ENCODE data around the gene ARHGEF17. TPM values are rescaled to one million over a fixed set of nuclear protein-coding genes. Genes with fewer than 3 reads are reported as not detected.

The ARHGEF17 gene
- total and polyA plus RNA-seq, 2 of the 8 experiments (the other 6 are each of a cell fraction or from before 2014, with no cell fraction given): 11.3 to 14.6 TPM

DNA sequence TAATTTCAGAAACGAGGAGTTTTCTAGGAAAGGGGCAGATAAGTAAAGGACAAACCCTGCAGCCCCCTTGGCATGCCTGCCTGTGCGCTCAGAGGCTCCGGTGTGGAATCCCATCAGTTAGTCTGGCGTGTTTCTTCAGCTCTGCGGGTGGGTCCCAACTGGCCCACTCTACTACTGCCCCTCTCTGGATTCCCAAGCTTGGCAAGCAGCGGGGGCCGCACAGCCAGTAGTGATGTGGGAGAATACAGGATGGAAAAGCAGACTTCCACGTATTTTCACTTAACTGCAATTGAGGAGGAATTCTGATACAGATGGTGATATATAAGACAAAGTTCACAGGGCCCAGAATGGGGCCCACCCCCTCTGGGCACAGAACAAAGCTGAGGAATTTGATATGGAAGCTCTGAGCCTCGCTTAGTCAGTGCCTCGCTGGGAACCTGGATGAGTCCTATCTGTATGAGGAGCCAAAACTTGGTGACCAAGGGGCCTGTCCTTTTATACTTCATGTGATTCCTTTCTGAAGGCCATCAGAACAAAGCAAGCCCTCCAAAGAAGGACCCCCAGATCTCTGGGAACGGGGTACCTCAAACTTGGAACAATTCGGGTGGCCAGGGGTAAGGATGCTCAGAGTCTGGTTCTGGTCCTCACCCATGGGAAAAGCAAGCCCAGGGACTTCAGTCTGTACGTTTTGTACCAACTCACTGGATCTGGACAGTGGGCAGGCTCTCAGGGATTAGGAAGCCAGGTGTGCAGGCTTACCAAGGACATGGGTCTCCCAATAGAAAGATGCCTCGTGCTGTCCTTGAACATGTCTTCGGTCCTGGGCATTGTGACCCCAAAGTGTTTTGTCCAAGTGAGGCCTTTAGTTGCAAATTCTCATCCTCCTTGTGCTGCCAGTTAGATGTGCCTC is 94.1 kb downstream of the ARHGEF17 start:
- Histone ChIP-seq H3K79me2 (ENCODE audit: control insufficient read depth in 1 of 2, insufficient read depth in 2 of 2, low read length in 2 of 2) (no peaks in the 10 kb centered on the region), H2BK120ac (replicated peaks; ENCODE audit: low read depth, low read length) (no peak overlapping the region), H2AFZ (ENCODE audit: low read length) (no peak overlapping the region), H4K8ac (ENCODE audit: extremely low read depth, insufficient read depth, low read length) (no peak overlapping the region), H3K4me2 (ENCODE audit: insufficient read depth in 1 of 2, low read depth in 2 of 2, low read length in 2 of 2) (no peak overlapping the region; a peak in 1 of 4 replicates), H2BK12ac (ENCODE audit: low read depth, low read length) (peak overlapping the region; percentile 68; the same call in 1 of the 2 replicates), H2AK5ac (ENCODE audit: low read depth, low read length) (no peak overlapping the region), H3K79me1 (ENCODE audit: low read depth, low read length) (no peaks in the 10 kb centered on the region), H4K5ac (ENCODE audit: insufficient read length, low read depth, low read length) (no peak overlapping the region), H3K9ac (replicated peaks in 1 of 4; ENCODE audit: extremely low read depth in 1 of 4, low read depth in 3 of 4, low read length in 3 of 4) (no peak overlapping the region), H3K23ac (ENCODE audit: insufficient read length) (no peak overlapping the region), H3K23me2 (ENCODE audit: low read depth, low read length) (no peaks in the 10 kb centered on the region), H2BK20ac (ENCODE audit: low read length) (no peak overlapping the region), H3K27ac (ENCODE audit: low read depth, low read length) (no peak overlapping the region), H3K56ac (replicated peaks; ENCODE audit: insufficient read length, low read depth, low read length) (no peak overlapping the region), H3K9me3 (ENCODE audit: insufficient read depth in 2 of 2, low read depth in 1 of 2, low read length in 1 of 2) (no peaks in the 10 kb centered on the region), H4K91ac (replicated peaks; ENCODE audit: insufficient read length, low read length) (no peak overlapping the region), H2BK5ac (ENCODE audit: low read depth, low read length) (no peak overlapping the region), H3K14ac (ENCODE audit: insufficient read length) (no peak overlapping the region), H3K4ac (replicated peaks; ENCODE audit: insufficient read length, low read depth, low read length) (no peak overlapping the region), H3K4me3 (ENCODE audit: extremely low read depth in 1 of 4, insufficient read depth in 2 of 4, low read depth in 3 of 4, low read length in 4 of 4) (no peak overlapping the region), H3K36me3 (ENCODE audit: control insufficient read depth in 2 of 4, insufficient read depth in 4 of 4, low read length in 3 of 4) (peaks cover 0 to 5% (median 0%) of the 10 kb centered on the region in 4 experiments; a peak in 2 of 8 replicates), H2BK15ac (ENCODE audit: low read length) (no peak overlapping the region), H3K27me3 (replicated peaks in 1 of 4; ENCODE audit: control insufficient read depth in 3 of 4, extremely low read depth in 1 of 4, insufficient read depth in 3 of 4, low read length in 3 of 4) (no peaks in the 10 kb centered on the region), H4K20me1 (replicated peaks in 1 of 2; ENCODE audit: control insufficient read depth in 1 of 2, insufficient read depth in 2 of 2, low read length in 2 of 2) (peaks cover 1 to 3% of the 10 kb centered on the region in 2 experiments), H3K18ac (ENCODE audit: extremely low read depth, low read length) (no peak overlapping the region), H3K4me1 (replicated peaks in 1 of 4; ENCODE audit: control insufficient read depth in 3 of 4, insufficient read depth in 4 of 4, low read length in 3 of 4) (peaks cover 0 to 3% (median 2%) of the 10 kb centered on the region in 4 experiments; a peak in 5 of 7 replicates)
- TF ChIP-seq, protein P1, sequence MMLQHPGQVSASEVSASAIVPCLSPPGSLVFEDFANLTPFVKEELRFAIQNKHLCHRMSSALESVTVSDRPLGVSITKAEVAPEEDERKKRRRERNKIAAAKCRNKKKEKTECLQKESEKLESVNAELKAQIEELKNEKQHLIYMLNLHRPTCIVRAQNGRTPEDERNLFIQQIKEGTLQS (IDR thresholded peaks at IDR 0.05; ENCODE audit: insufficient read depth, low read depth, low read length): no peak
- TF ChIP-seq ASH2L (IDR thresholded peaks at IDR 0.05; ENCODE audit: low read length): no peak
- TF ChIP-seq BACH1 (IDR thresholded peaks at IDR 0.05; ENCODE audit: low read length): no peak
- TF ChIP-seq, protein P2, sequence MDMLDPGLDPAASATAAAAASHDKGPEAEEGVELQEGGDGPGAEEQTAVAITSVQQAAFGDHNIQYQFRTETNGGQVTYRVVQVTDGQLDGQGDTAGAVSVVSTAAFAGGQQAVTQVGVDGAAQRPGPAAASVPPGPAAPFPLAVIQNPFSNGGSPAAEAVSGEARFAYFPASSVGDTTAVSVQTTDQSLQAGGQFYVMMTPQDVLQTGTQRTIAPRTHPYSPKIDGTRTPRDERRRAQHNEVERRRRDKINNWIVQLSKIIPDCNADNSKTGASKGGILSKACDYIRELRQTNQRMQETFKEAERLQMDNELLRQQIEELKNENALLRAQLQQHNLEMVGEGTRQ (IDR thresholded peaks at IDR 0.05; ENCODE audit: low read length): no peak
- TF ChIP-seq BRCA1 (IDR thresholded peaks at IDR 0.05; ENCODE audit: low read depth, low read length): no peak
- no peak for TF ChIP-seq CTBP2 (IDR thresholded peaks at IDR 0.05; ENCODE audit: borderline replicate concordance, insufficient read depth, insufficient read length, low read length)
- TF ChIP-seq, protein P3, sequence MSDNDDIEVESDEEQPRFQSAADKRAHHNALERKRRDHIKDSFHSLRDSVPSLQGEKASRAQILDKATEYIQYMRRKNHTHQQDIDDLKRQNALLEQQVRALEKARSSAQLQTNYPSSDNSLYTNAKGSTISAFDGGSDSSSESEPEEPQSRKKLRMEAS (IDR thresholded peaks at IDR 0.05): no peak
- no peak for TF ChIP-seq GABPA (IDR thresholded peaks at IDR 0.05; ENCODE audit: borderline replicate concordance, insufficient read depth, low read length)
- FAIRE-seq (no peak), DNase-seq (ENCODE audit: low read depth in 1 of 2, low spot score in 2 of 2) (no peak)
- 88% methylated on average over 15 of the region's 15 CpGs; no CpG with 5 or more reads in 1 of the 2 experiments for WGBS, 2 experiments (ENCODE audit: extremely low coverage in 1 of 2, insufficient coverage in 1 of 2, insufficient read length in 1 of 2, insufficient replicate concordance in 2 of 2, low coverage in 1 of 2, low lambda C conversion rate in 2 of 2, missing lambda C conversion rate in 1 of 2)
- ChIA-PET POLR2A (ENCODE audit: partially characterized antibody) (interaction anchor here (1.3 kb wide), 1 partner anchor 258 kb away, joined by 4 read pairs; no protein-coding TSS in a partner anchor), CTCF (ENCODE audit: partially characterized antibody) (interaction anchor here (0.7 to 59.1 kb wide), 17 partner anchors 8 to 529 kb away, joined by 3 to 1456 read pairs (median 6); partner anchors contain the start of genes FAM168A and PLEKHB1)

Data from H1 (cell line).